ENCODE results near the gene PALM3.

The PALM3 gene

DNA sequence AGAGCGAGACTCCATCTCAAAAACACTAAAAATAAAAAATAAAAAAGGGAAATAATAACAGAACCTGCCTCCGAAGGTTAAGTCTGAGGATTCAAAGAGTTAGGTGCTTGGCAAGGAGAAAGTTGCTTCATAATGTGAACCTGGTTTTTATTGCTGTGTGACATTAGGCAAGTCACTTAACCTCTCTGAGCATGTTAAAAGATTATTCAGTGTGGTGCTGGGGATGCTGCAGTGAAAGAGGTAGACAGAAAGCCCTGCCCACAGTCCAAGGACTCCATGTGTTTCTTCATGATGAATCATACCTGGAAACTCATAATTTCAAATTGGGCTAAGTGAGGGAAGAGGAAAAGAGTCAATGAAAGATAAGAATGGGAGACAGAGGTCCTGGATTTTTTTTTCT, 27.9 kb downstream of the PALM3 start:
- Histone ChIP-seq H2AFZ (ENCODE audit: low read depth, low read length, severe bottlenecking) (no peak overlapping the region), H3K9me3 (ENCODE audit: insufficient read depth, low read length) (no peaks in the 10 kb centered on the region), H3K27me3 (ENCODE audit: low read length) (no peaks in the 10 kb centered on the region), H3K9ac (ENCODE audit: low read length) (no peak overlapping the region), H3K36me3 (ENCODE audit: low read length) (no peaks in the 10 kb centered on the region), H3K4me3 (ENCODE audit: insufficient read depth, low read length, poor library complexity, severe bottlenecking) (no peak overlapping the region), H3K79me2 (ENCODE audit: insufficient read depth, low read length) (no peaks in the 10 kb centered on the region), H3K27ac (ENCODE audit: low read depth, low read length) (no peak overlapping the region), H4K20me1 (ENCODE audit: low read depth, low read length) (no peaks in the 10 kb centered on the region), H3F3A (ENCODE audit: insufficient read depth) (0 out of 2 replicates have a peak, but pooled peaks cover 10% of the 10 kb centered on the region), H3K4me2 (ENCODE audit: low read depth, low read length, poor library complexity, severe bottlenecking) (no peak overlapping the region), H3K9me2 (replicated peaks; ENCODE audit: insufficient read depth, low read length) (no peaks in the 10 kb centered on the region)
- TF ChIP-seq CTCF (IDR thresholded peaks at IDR 0.05; ENCODE audit: insufficient read depth, low read length, poor library complexity, severe bottlenecking) (no peak), EZH2phosphoT487 (conservative IDR thresholded peaks at IDR 0.05; ENCODE audit: low read length) (no peak)

GRCh38 chr19:14031719-14032480, 30.0 kb downstream of the PALM3 start, which contains the start of gene IL27RA:
IL27RA (plus strand) TSS chr19:14031762; CDS start chr19:14031873, 111 bp downstream.
- peak within 1 kb of the TSS; percentile 35; the same call in 1 of the 2 replicates for H3K27ac ChIP-seq (ENCODE audit: low read depth, low read length)
- TF ChIP-seq CTCF (IDR thresholded peaks at IDR 0.05; ENCODE audit: insufficient read depth, low read length, poor library complexity, severe bottlenecking) (peak; percentile 68), EZH2phosphoT487 (conservative IDR thresholded peaks at IDR 0.05; ENCODE audit: low read length) (no peak)

DNA sequence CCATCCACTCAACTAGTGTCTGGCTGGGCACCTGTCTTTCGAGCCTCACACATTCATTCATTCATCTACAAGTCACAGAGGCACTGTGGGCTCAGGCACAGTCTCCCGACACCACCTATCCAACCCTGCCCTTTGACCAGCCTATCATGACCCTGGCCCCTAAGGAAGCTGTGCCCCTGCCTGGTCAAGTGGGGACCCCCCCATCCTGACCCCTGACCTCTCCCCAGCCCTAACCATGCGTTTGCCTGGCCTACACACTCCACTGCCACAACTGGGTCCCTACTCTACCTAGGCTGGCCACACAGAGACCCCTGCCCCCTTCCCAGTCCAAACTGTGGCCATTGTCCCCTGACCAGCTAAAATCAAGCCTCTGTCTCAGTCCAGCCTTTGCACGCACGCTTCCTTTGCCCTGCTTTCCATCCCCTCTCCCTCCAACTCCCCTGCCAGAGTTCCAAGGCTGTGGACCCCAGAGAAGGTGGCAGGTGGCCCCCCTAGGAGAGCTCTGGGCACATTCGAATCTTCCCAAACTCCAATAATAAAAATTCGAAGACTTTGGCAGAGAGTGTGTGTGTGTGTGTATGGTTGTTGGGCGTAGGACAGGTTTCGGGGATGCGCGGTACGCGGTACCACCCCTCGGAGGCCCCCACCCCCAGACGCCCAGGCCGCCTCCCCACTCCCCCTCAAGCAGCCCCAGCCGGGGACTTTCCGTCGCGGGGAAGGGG, 30.7 kb downstream of the PALM3 start:
- no peaks in the 10 kb centered on the region for H3K36me3 ChIP-seq (ENCODE audit: low read length)
- no peaks in the 10 kb centered on the region for H3K79me2 ChIP-seq (ENCODE audit: insufficient read depth, low read length)
- H3K9me2 ChIP-seq (replicated peaks; ENCODE audit: insufficient read depth, low read length): no peaks in the 10 kb centered on the region
- H3K4me2 ChIP-seq (ENCODE audit: low read depth, low read length, poor library complexity, severe bottlenecking): peak overlapping the region; percentile 70
- TF ChIP-seq CTCF (IDR thresholded peaks at IDR 0.05; ENCODE audit: insufficient read depth, low read length, poor library complexity, severe bottlenecking) (no peak), EZH2phosphoT487 (conservative IDR thresholded peaks at IDR 0.05; ENCODE audit: low read length) (no peak)
- peak overlapping the region; percentile 73 for H3K4me3 ChIP-seq (ENCODE audit: insufficient read depth, low read length, poor library complexity, severe bottlenecking)
- H3F3A ChIP-seq (ENCODE audit: insufficient read depth): 0 out of 2 replicates have a peak, but pooled peaks cover 10% of the 10 kb centered on the region
- H3K9ac ChIP-seq (ENCODE audit: low read length): peak overlapping the region; percentile 79
- no peaks in the 10 kb centered on the region for H3K9me3 ChIP-seq (ENCODE audit: insufficient read depth, low read length)
- no peak overlapping the region for H3K27ac ChIP-seq (ENCODE audit: low read depth, low read length)
- H2AFZ ChIP-seq (ENCODE audit: low read depth, low read length, severe bottlenecking): peak overlapping the region; percentile 94
- H3K27me3 ChIP-seq (ENCODE audit: low read length): no peaks in the 10 kb centered on the region
- no peaks in the 10 kb centered on the region for H4K20me1 ChIP-seq (ENCODE audit: low read depth, low read length)

More at GRCh38 chr19:14031719-14032480, 30.0 kb downstream of the PALM3 start, which contains the start of gene IL27RA:
- no peaks in the 10 kb centered on the region for H4K20me1 ChIP-seq (ENCODE audit: low read depth, low read length)
- H3K36me3 ChIP-seq (ENCODE audit: low read length): no peaks in the 10 kb centered on the region
- H3K4me3 ChIP-seq (ENCODE audit: insufficient read depth, low read length, poor library complexity, severe bottlenecking): peak within 1 kb of the TSS; percentile 73
- peak within 1 kb of the TSS; percentile 70 for H3K4me2 ChIP-seq (ENCODE audit: low read depth, low read length, poor library complexity, severe bottlenecking)
- 0 out of 2 replicates have a peak, but pooled peaks cover 10% of the 10 kb centered on the region for H3F3A ChIP-seq (ENCODE audit: insufficient read depth)
- H2AFZ ChIP-seq (ENCODE audit: low read depth, low read length, severe bottlenecking): peak within 1 kb of the TSS; percentile 94
- no peaks in the 10 kb centered on the region for H3K9me3 ChIP-seq (ENCODE audit: insufficient read depth, low read length)
- H3K27me3 ChIP-seq (ENCODE audit: low read length): no peaks in the 10 kb centered on the region
- no peaks in the 10 kb centered on the region for H3K79me2 ChIP-seq (ENCODE audit: insufficient read depth, low read length)
- peak within 1 kb of the TSS; percentile 79 for H3K9ac ChIP-seq (ENCODE audit: low read length)
- no peaks in the 10 kb centered on the region for H3K9me2 ChIP-seq (replicated peaks; ENCODE audit: insufficient read depth, low read length)
